Stomach smooth muscle (tissue), 2 donors: Measurements from ENCODE around the gene SLC17A9.

Experiments used
- H3K27ac ChIP-seq: one replicate; pipeline ENCODE4 v1.7.0; 2013; ENCODE audit warnings: mild to moderate bottlenecking, low read length, inconsistent platforms
- H3K27me3 ChIP-seq, 2 donors: one replicate each; pipeline ENCODE4 v1.7.0; 2013; ENCODE audit warnings: low read length in 2 of 2; ENCODE audit not compliant: insufficient read depth in 2 of 2, control insufficient read depth in 1 of 2
- H3K36me3 ChIP-seq, 2 donors: one replicate each; pipeline ENCODE4 v1.7.0; 2013; ENCODE audit warnings: low read length in 2 of 2; ENCODE audit not compliant: control insufficient read depth in 2 of 2, insufficient read depth in 2 of 2
- H3K4me1 ChIP-seq: one replicate; pipeline ENCODE4 v1.7.0; 2013; ENCODE audit warnings: low read length; ENCODE audit not compliant: control insufficient read depth, insufficient read depth
- H3K4me3 ChIP-seq, 2 donors: one replicate each; pipeline ENCODE4 v1.7.0; 2013; ENCODE audit warnings: low read length in 2 of 2
- H3K9ac ChIP-seq, 2 donors: one replicate each; pipeline ENCODE4 v1.7.0; 2013; ENCODE audit warnings: low read length in 2 of 2, mild to moderate bottlenecking in 1 of 2
- H3K9me3 ChIP-seq, 2 donors: one replicate each; pipeline ENCODE4 v1.7.0; 2013; ENCODE audit warnings: low read length in 2 of 2; ENCODE audit not compliant: control insufficient read depth in 2 of 2
- donor health status: healthy.
- donor health status: Pancreatic carcinoma.

The SLC17A9 gene

DNA sequence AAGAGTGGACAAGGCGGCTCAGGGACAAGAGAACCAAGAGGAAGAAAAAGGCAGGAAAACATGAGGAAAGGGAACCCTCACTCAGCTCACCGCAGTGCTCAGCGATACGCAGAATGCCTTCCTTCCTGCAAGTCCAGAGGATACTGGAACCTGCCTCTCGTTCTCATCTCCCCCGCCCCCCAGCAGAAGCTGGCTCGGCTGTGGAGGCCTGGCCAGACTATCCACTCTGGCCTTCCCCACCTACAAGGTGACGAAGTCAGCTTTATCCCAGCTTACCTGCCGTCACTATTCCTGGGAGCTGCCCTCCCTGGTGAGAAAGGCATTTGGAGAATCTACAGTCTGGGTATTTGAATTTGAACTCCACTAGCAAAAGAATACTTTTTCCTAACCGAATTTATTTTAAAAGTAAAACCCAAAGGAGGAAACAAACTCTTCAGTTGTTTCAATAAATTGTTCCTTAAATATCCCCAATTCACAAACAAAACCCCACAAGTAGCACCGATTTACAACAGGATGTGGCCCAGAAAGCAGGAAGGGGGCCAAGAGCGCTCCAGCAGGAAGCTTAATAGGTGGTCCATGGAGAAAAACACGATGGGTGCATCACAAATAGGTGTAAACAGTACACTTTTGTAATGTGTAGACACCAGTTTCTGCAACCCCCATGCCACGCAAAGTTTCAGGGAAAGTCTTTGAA, 24.1 kb upstream of the SLC17A9 start:
- no peaks in the 10 kb centered on the region for H3K27me3 ChIP-seq
- peaks cover 34% of the 10 kb centered on the region for H3K4me1 ChIP-seq
- peak overlapping the region; percentile 47 to 52 for H3K9ac ChIP-seq
- peaks cover 0 to 1% of the 10 kb centered on the region in 2 donors for H3K36me3 ChIP-seq
- no peaks in the 10 kb centered on the region for H3K9me3 ChIP-seq
- H3K4me3 ChIP-seq, result peak overlapping the region; percentile 50 to 64
- H3K27ac ChIP-seq, result no peak overlapping the region

DNA sequence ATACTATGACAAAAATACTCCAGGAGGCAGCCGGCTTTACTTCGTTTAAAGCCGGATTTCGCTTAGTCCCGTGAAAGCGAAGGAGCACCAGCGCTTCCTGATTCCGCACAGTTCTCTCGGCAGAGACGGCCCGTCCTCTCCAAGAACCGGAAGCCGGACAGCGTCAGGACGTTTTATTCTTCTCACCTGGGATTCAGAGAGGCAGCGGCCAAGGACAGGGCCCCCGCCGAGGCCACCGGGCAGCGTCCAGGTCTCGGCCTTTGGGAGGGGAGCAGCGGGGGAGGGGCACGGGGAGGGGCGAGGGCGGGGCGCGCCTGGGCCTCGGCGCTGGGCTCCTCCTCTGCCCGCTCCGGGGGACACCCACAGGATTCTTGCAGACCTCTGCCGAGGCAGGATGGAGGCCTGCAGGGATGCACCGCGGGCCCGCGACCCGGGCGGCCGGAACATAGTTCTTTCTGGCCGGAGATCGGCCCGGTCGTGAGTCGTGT, 23.4 kb upstream of the SLC17A9 start:
- H3K27me3 ChIP-seq, result no peaks in the 10 kb centered on the region
- no peaks in the 10 kb centered on the region for H3K9me3 ChIP-seq
- H3K27ac ChIP-seq, result no peak overlapping the region
- peak overlapping the region; percentile 50 to 64 for H3K4me3 ChIP-seq
- peaks cover 32% of the 10 kb centered on the region for H3K4me1 ChIP-seq
- H3K36me3 ChIP-seq, result peaks cover 0 to 2% of the 10 kb centered on the region in 2 donors
- H3K9ac ChIP-seq, result peak overlapping the region; percentile 47 to 52

DNA sequence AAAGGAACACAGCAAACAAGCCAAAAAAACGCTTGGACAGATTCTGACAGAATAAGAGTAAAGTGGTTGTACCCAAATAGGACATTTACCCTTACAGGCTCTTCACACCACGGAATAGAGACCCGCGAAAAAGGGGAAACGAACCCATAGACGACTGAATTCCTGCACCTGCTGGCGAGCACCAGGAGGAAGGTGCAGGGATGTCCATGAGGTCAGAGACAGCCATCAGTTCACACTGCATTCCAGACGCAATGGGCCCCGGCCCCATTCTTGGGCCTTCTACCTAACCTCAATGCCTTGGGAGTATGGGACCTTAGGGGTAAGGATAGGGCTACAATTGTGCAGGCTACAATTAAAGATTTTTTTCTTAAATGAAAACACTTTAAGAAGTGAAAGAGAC, 21.0 kb upstream of the SLC17A9 start:
- Histone ChIP-seq H3K9me3 (no peaks in the 10 kb centered on the region), H3K36me3 (peaks cover 0 to 15% of the 10 kb centered on the region in 2 donors), H3K27me3 (no peaks in the 10 kb centered on the region), H3K4me1 (peaks cover 45% of the 10 kb centered on the region), H3K4me3 (no peak overlapping the region), H3K27ac (no peak overlapping the region), H3K9ac (no peak overlapping the region)

DNA sequence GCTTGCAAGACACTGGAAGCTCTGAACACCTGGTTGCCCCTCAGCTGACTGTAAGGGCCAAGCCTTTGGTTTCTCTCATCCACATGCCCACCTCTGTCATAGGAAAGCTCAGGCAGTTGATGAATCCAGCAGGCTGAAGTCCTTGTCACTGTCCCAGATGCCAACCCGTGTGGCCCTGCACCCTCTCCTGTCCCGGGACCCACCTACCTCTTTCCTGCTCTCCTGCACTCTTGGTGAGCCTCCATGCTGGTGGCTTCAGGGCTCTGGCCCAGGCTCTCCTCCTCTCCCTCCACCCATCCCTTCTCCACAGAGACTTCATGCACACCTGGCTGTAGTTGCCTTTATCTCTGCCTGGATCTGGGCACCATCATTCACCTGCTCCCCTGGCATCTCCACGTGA, 18.5 kb upstream of the SLC17A9 start:
- H3K4me1 ChIP-seq, result peaks cover 36% of the 10 kb centered on the region
- no peaks in the 10 kb centered on the region for H3K9me3 ChIP-seq

DNA sequence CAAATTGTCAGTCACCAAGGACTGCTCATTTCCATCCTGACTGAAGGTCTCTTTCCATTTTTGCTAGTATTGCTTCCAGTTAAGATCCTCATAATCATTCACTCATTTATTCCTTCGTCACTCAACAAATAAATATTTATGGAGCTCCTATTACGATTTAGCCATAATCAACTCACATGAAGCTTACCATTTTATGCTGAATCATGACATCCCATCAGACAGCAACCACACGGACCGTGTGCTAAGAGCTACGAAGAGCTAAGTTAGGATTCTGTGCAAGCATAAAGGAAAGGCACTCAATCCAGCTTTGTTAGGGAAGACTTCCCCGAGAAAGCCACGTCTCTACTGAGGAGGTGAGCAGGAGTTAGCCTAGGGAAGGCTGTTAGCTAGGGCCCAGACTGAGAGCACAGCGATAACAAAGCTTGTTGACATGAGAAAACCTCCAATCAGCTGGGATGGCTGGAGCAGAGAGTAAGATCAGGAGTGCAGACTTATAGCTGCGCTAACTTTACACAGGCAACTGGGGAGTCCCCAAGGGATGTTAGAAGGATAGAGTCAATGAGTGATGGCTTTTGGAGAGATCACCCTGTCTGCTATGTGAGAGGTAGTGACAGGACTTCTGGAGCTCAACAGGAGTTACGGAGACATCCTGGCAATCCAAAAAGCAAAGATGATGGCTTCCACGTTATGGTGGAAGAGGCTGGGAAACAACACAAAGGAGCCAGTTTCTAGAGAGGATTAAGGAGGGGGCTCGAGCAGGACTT, 17.1 kb upstream of the SLC17A9 start:
- Histone ChIP-seq H3K27me3 (no peaks in the 10 kb centered on the region), H3K9me3 (no peaks in the 10 kb centered on the region), H3K27ac (no peak overlapping the region), H3K4me3 (peak overlapping the region in 1 of 2 donors; percentile 54), H3K4me1 (peaks cover 42% of the 10 kb centered on the region), H3K36me3 (peaks cover 0 to 15% of the 10 kb centered on the region in 2 donors), H3K9ac (no peak overlapping the region)

More for the DNA sequence above, 18.5 kb upstream of the SLC17A9 start:
- no peak overlapping the region for H3K4me3 ChIP-seq
- H3K36me3 ChIP-seq, result peaks cover 0 to 15% of the 10 kb centered on the region in 2 donors
- H3K27ac ChIP-seq, result no peak overlapping the region
- H3K27me3 ChIP-seq, result no peaks in the 10 kb centered on the region
- H3K9ac ChIP-seq, result no peak overlapping the region

DNA sequence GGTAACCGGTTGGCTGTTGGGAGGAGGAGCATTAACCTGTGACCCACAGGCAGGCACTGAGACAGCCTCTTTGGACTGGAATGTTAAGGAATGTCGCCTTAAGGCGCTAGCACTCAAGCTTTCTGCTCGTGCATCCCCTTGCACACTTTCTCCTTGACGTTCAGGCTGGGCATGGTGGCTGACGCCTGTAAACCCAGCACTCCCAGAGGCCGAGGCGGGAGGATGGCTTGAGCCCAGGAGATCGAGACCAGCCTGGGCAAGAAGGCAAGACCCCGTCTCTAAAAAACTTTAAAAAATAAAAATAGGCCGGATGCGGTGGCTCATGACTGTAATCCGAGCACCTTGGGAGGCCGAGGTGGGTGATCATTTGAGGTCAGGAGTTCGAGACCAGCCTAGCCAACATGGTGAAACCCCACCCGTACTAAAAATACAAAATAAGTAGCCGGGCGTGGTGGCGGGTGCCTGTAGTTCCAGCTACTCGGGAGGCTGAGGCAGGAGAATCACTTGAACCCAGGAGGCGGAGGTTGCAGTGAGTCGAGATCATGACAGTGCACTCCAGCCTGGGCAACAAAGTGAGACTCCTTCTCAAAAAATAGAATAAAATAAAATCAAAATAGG, 16.4 kb upstream of the SLC17A9 start:
- H3K9me3 ChIP-seq, result no peaks in the 10 kb centered on the region
- H3K9ac ChIP-seq, result peak overlapping the region in 1 of 2 donors; percentile 13
- H3K4me3 ChIP-seq, result peak overlapping the region in 1 of 2 donors; percentile 54
- H3K27ac ChIP-seq, result no peak overlapping the region
- H3K36me3 ChIP-seq, result peaks cover 0 to 15% of the 10 kb centered on the region in 2 donors
- H3K27me3 ChIP-seq, result no peaks in the 10 kb centered on the region
- peaks cover 45% of the 10 kb centered on the region for H3K4me1 ChIP-seq

DNA sequence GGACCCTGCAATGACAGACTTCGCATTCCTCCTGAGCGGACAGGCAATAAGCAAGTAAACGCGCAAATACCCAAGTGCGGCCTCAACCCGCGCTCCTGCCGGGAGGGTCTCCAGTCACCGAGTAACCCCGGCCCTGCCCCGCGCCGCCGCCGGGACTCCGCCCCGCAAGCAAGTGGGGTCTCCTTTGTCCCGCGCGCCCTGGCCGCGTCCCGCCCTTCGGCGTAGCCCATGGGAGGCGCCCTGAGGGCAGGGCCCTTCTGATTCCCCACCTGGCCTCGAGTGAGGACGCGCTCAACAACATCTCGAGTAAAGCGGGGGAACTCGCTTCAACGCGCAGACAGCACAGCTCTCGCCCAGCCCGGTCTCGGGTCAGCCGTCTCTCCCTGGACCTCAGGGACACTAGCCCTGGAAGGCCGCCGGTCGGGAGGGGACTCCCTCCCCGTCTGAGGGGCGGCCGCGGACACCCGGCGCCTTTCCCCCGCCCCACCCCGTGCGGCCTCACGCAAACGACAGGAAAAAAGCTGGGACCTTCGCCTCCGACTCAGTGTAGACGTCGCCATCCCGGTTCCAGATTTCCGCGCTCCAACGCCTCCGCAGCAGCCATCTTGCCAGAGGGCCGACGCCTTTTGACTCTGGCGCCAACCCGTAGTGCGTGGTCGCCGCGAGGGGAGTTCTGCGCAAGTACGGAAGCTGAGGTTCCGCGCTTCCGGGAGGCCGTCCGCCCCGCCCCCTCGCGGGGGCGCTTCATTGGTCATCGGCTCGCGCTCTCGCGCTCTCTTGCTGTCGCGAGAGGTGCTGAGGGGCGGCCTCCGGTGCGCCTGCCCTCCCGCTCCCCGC, 15.0 kb upstream of the SLC17A9 start:
- H3K27ac ChIP-seq, result peak overlapping the region; percentile 88
- H3K9ac ChIP-seq, result peak overlapping the region; percentile 93 to 95
- peaks cover 3 to 18% of the 10 kb centered on the region in 2 donors for H3K36me3 ChIP-seq
- H3K4me1 ChIP-seq, result peaks cover 47% of the 10 kb centered on the region
- H3K9me3 ChIP-seq, result no peaks in the 10 kb centered on the region
- peak overlapping the region; percentile 94 to 97 for H3K4me3 ChIP-seq
- no peaks in the 10 kb centered on the region for H3K27me3 ChIP-seq

DNA sequence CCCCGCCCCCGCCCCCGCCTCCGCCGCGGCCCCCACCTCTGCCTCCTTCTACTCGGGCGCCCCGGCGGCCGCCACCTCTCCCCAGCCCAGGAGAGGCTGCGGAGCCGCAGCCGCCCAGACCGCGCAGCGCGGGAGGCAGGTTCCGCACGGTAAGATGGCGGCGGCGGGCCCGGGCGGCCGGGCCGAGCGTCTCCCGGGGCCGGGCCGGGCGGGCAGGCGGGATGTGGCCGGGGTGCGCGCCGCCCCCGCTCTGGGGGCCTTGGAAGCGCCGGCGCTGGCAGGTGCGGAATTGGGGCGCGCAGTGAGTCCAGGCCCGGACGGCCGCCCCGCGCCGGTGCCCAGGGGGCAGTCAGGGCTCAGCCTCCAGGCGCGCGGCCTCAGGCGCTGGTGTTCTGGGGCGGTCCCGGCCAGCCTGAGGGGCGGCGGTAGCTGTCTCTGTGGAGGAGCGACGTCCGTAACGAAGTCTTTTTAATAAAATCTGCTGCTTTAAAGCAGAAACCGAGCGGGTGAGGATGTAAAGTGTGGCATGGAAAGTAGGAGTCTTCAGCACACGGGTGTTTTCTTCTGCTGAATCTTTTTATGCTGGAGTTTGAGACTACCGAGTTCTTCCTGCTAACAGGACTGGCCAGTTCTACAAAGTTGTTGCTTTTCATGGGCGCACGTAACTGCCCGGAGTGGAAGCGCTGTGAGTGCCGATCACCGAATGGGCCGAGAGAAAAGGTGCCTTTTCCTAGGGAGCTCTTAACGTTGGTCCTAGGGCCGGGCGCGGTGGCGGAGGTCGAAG, 14.2 kb upstream of the SLC17A9 start, which contains the start of gene GID8:
GID8 (plus strand) TSS at position 43 of the 784 bp plus-strand sequence. CDS start 3,356 bp downstream, outside the sequence.
- Histone ChIP-seq H3K4me1 (peaks cover 47% of the 10 kb centered on the region), H3K27ac (peak within 1 kb of the TSS; percentile 88), H3K27me3 (no peaks in the 10 kb centered on the region), H3K9ac (peak within 1 kb of the TSS; percentile 93 to 95), H3K9me3 (no peaks in the 10 kb centered on the region), H3K36me3 (peaks cover 9 to 19% of the 10 kb centered on the region in 2 donors), H3K4me3 (peak within 1 kb of the TSS; percentile 94 to 97)

DNA sequence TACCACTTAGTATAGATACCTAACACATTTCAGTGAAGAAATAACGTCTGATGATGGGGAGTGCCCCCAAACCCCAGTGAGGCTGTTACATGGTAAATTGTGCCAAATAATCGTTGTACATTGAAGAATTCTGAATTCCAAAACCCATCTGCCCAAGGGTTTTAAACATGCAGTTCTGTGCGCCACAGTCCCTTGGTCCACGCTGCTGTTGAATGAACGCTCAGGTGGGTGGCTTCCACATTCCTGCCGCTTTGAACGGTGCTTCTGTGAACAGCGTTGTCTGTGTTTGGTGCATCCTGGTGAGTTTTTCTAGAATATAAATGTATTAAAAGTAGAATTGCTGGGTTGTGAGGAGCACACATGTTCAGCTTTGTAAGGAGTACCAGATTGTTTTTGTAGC, 11.6 kb upstream of the SLC17A9 start:
- Histone ChIP-seq H3K9me3 (no peaks in the 10 kb centered on the region), H3K9ac (no peak overlapping the region), H3K27ac (no peak overlapping the region), H3K36me3 (peaks cover 23 to 26% of the 10 kb centered on the region in 2 donors), H3K4me1 (peaks cover 30% of the 10 kb centered on the region), H3K27me3 (no peaks in the 10 kb centered on the region), H3K4me3 (no peak overlapping the region)
